BJ (cell line): ENCODE measurements around the gene MYCN. TPM values are rescaled to one million over a fixed set of nuclear protein-coding genes. Genes with fewer than 3 reads are reported as not detected.
"Not testable (repeated sequence)": the region's sequence is repeated elsewhere in the genome, so short reads cannot be mapped to it uniquely, and the experiment has no call there.

Source experiments
- CTCF ChIA-PET: fragments of 350-600 bp; formaldehyde crosslinking; extraction: SDS; loops from one replicate; lab custom pipeline; 2021; ENCODE audit warnings: antibody characterized with exemption, inconsistent platforms; lab: Yijun Ruan, JAX
- POLR2A ChIA-PET: fragments of 300-600 bp; sonication (Branson Sonifier 250); formaldehyde crosslinking; extraction: SDS; loops from one replicate; lab custom pipeline; 2021; ENCODE audit warnings: antibody characterized with exemption; lab: Charles Lee
- DNase-seq: peaks from one replicate; pipeline ENCODE4 v3.0.0-alpha.2; 2011; ENCODE audit warnings: low read depth
- H3K27me3 ChIP-seq: 2 replicates; pipeline ENCODE4 v1.6.0; 2011; ENCODE audit warnings: low read length; ENCODE audit not compliant: control insufficient read depth, insufficient read depth
- H3K36me3 ChIP-seq: 2 replicates; pipeline ENCODE4 v1.5.1; 2011; ENCODE audit warnings: low read length; ENCODE audit not compliant: control insufficient read depth, insufficient read depth
- H3K4me3 ChIP-seq: 2 replicates; pipeline ENCODE4 v1.5.1; 2011; ENCODE audit warnings: low read depth, mild to moderate bottlenecking, control low read depth, low read length
- polyA plus RNA-seq: library from polyadenylated mRNA; depleted of rRNA; stranded (reverse); fragments of >200 nt; gene quantifications from 2 replicates; pipeline ENCODE4 v1.2.3, GENCODE V29; 2011
- TF ChIP-seq, protein P1 (sequence below): IDR thresholded peaks from 2 replicates; pipeline ENCODE4 v1.5.1; 2011; ENCODE audit warnings: low read depth, mild to moderate bottlenecking, control low read depth, inconsistent platforms, low read length, moderate library complexity; ENCODE audit not compliant: insufficient read depth

Gene MYCN
- polyA plus RNA-seq, 1 experiment: not detected

GRCh38 chr2:15914596-15915385, 25.6 kb upstream of the MYCN start:
- DNase-seq: no peak
- POLR2A ChIA-PET: no interaction called here
- CTCF ChIA-PET: no interaction called here

DNA sequence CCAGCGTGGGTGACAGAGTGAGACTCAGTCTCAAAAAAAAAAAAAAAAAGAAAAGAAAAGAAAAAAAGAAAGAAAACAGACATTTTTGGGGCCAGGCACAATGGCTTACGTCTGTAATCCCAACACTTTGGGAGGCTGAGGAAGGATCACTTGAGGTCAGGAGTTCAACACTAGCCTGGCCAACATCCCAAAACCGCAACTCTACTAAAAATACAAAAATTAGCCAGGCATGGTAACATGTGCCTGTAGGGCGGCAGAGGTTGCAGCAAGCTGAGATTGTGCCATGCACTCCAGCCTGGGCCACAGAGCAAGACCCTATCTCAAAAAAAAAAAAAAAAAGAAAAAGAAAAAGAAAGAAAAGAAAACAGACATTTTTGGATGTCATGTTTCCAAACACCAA, 24.8 kb upstream of the MYCN start:
- H3K36me3 ChIP-seq, CTCF ChIA-PET, H3K4me3 ChIP-seq, H3K27me3 ChIP-seq, POLR2A ChIA-PET, DNase-seq: not testable (repeated sequence)

More at GRCh38 chr2:15914596-15915385, 25.6 kb upstream of the MYCN start:
- Histone ChIP-seq H3K36me3 (no peaks in the 10 kb centered on the region), H3K27me3 (no peaks in the 10 kb centered on the region), H3K4me3 (no peak overlapping the region)
- TF ChIP-seq, protein P1, sequence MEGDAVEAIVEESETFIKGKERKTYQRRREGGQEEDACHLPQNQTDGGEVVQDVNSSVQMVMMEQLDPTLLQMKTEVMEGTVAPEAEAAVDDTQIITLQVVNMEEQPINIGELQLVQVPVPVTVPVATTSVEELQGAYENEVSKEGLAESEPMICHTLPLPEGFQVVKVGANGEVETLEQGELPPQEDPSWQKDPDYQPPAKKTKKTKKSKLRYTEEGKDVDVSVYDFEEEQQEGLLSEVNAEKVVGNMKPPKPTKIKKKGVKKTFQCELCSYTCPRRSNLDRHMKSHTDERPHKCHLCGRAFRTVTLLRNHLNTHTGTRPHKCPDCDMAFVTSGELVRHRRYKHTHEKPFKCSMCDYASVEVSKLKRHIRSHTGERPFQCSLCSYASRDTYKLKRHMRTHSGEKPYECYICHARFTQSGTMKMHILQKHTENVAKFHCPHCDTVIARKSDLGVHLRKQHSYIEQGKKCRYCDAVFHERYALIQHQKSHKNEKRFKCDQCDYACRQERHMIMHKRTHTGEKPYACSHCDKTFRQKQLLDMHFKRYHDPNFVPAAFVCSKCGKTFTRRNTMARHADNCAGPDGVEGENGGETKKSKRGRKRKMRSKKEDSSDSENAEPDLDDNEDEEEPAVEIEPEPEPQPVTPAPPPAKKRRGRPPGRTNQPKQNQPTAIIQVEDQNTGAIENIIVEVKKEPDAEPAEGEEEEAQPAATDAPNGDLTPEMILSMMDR: no peak

DNA sequence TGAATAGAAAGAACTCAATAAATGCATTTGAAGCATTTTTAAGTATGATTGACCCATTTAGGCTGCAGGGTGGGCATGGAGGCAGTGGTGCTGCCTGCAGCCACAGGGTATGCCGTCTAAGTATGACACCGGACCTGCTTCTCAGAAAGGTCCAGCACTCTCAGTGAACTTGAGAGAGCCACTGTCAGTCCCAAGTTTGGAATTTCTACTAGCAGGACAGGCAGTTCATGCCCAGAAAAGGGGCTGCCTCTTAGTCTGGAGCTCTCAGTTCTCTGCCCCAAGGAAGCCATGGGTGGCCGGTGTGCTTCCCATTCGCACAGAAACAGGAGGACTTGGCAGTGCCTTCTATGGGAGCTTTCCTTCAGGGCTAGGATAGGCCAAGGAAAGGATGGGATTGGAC, 24.0 kb upstream of the MYCN start:
- H3K27me3 ChIP-seq: no peaks in the 10 kb centered on the region
- H3K4me3 ChIP-seq: no peak overlapping the region
- POLR2A ChIA-PET: no interaction called here
- TF ChIP-seq, protein P1: no peak
- no peaks in the 10 kb centered on the region for H3K36me3 ChIP-seq
- DNase-seq: no peak
- CTCF ChIA-PET: interaction anchor here (0.6 kb wide), 1 partner anchor 1592 kb away, joined by 3 read pairs; no protein-coding TSS in a partner anchor

GRCh38 chr2:15918761-15919356, 21.5 kb upstream of the MYCN start:
- CTCF ChIA-PET: no interaction called here
- Histone ChIP-seq H3K27me3 (no peaks in the 10 kb centered on the region), H3K4me3 (no peak overlapping the region), H3K36me3 (no peaks in the 10 kb centered on the region)
- TF ChIP-seq, protein P1: no peak
- no peak for DNase-seq
- POLR2A ChIA-PET: no interaction called here

DNA sequence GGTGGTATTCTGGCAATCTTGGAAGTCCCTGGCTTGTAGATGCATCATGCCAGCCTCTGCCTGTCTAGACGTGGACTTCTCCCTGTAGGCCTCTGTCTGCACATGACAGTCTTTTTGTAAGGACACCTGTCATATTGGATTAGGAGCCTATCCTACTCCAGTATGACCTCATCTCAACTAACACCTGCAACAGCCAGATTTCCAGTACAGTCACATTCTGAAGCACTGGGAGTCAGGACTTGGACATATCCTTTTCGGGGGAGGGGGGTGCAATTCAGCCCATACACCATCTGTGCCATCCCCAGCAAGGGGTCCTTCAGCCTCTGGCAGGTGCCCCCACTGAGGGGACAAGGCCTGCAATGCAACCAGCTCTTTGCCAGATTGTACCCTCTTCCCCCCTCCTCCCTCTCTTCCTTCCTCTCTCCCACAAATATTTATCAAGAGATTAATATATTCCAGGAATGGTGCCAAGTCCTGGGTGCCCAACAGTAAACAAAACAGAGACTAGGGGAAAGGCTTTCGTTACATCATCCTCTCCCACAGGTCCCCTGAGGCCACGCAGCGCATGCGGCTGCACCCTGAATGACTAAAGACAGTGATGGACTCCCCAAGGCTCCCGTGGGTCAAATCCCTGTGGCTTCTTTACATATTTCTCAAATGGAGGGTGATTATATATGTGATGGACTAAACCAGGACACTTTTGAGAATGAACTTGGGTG, 20.5 kb upstream of the MYCN start:
- Histone ChIP-seq H3K4me3 (no peak overlapping the region), H3K36me3 (no peaks in the 10 kb centered on the region), H3K27me3 (no peaks in the 10 kb centered on the region)
- no peak for DNase-seq
- ChIA-PET CTCF (no interaction called here), POLR2A (no interaction called here)
- TF ChIP-seq, protein P1: no peak
